HepG2 (cell line): ENCODE results near the gene NCOA6. TPM values are rescaled to one million over a fixed set of nuclear protein-coding genes. Genes with fewer than 3 reads are reported as not detected.

ENCODE experiments used
- AGO1 ChIP-seq: fragments of 200-400 bp; formaldehyde crosslinking; IDR thresholded peaks from 2 replicates; pipeline ENCODE4 v1.6.1; 2017; ENCODE audit warnings: mild to moderate bottlenecking, low read depth, low read length, moderate library complexity; ENCODE audit not compliant: poor library complexity, severe bottlenecking
- BORCS8-MEF2B ChIP-seq: sonication (generic); formaldehyde crosslinking; IDR thresholded peaks from 2 replicates; pipeline ENCODE4 v1.8.0; 2022; ENCODE audit warnings: mild to moderate bottlenecking, missing genetic modification reagents
- CHD4 ChIP-seq: fragments of 200-600 bp; sonication (generic); IDR thresholded peaks from 2 replicates; pipeline ENCODE4 v1.7.0; 2017; ENCODE audit warnings: mild to moderate bottlenecking, low read length, borderline replicate concordance
- CREM ChIP-seq, 2 experiments: sonication (generic) in 1 of 2; formaldehyde crosslinking in 1 of 2; IDR thresholded peaks; 2 replicates each; pipeline versions ENCODE4 v1.4.0 to v1.6.1; 2016 to 2020; ENCODE audit warnings: antibody characterized with exemption in 1 of 2, mild to moderate bottlenecking in 1 of 2, missing genetic modification reagents in 1 of 2
- MAZ ChIP-seq, 2 experiments: sonication (generic) in 1 of 2; formaldehyde crosslinking in 1 of 2; IDR thresholded peaks; 2 replicates each; pipeline versions ENCODE4 v1.5.0 to v1.6.1; 2012 to 2020; ENCODE audit warnings: low read depth in 2 of 2, mild to moderate bottlenecking in 2 of 2, borderline replicate concordance in 1 of 2, improper control_type of control experiment in 1 of 2, low read length in 1 of 2, missing genetic modification reagents in 1 of 2, moderate library complexity in 1 of 2
- MEIS2 ChIP-seq: sonication (generic); formaldehyde crosslinking; IDR thresholded peaks from 2 replicates; pipeline ENCODE4 v1.9.0; 2021; ENCODE audit warnings: mild to moderate bottlenecking, missing genetic modification reagents
- NCOR1 ChIP-seq: fragments of 200-600 bp; sonication (generic); IDR thresholded peaks from 2 replicates; pipeline ENCODE4 v1.7.0; 2017; ENCODE audit warnings: antibody characterized with exemption, low read length, borderline replicate concordance
- NFIC ChIP-seq: IDR thresholded peaks from 2 replicates; pipeline ENCODE4 v1.6.1; 2012; ENCODE audit warnings: mild to moderate bottlenecking, low read length, inconsistent platforms
- REL ChIP-seq: sonication (generic); formaldehyde crosslinking; conservative IDR thresholded peaks from 2 replicates; pipeline ENCODE4 v1.8.0; 2022; ENCODE audit warnings: mild to moderate bottlenecking, missing genetic modification reagents, moderate library complexity
- SIX4 ChIP-seq: sonication (generic); formaldehyde crosslinking; IDR thresholded peaks from 2 replicates; pipeline ENCODE4 v1.4.0; 2020; ENCODE audit warnings: missing genetic modification reagents
- SRF ChIP-seq: IDR thresholded peaks from 2 replicates; pipeline ENCODE4 v1.6.1; 2011; ENCODE audit warnings: mild to moderate bottlenecking, low read depth, low read length, moderate library complexity
- TBP ChIP-seq: sonication (generic); formaldehyde crosslinking; IDR thresholded peaks from 2 replicates; pipeline ENCODE4 v1.5.0; 2020; ENCODE audit warnings: missing genetic modification reagents
- ZNF382 ChIP-seq: sonication (generic); formaldehyde crosslinking; IDR thresholded peaks from 2 replicates; pipeline ENCODE4 v1.5.0; 2020; ENCODE audit warnings: missing genetic modification reagents, mild to moderate bottlenecking, borderline replicate concordance
- ZNF451 ChIP-seq: sonication (generic); formaldehyde crosslinking; IDR thresholded peaks from 2 replicates; pipeline ENCODE4 v1.5.0; 2020; ENCODE audit warnings: mild to moderate bottlenecking, missing genetic modification reagents
- ZNF816 ChIP-seq: sonication (generic); formaldehyde crosslinking; IDR thresholded peaks from 2 replicates; pipeline ENCODE4 v1.8.0; 2022; ENCODE audit warnings: missing genetic modification reagents, mild to moderate bottlenecking, borderline replicate concordance
- ZSCAN22 ChIP-seq: sonication (generic); formaldehyde crosslinking; IDR thresholded peaks from 2 replicates; pipeline ENCODE4 v1.4.0; 2020; ENCODE audit warnings: mild to moderate bottlenecking, missing genetic modification reagents
- polyA plus RNA-seq, 8 experiments: library from polyadenylated mRNA; depleted of rRNA in 3 of 8; stranded (reverse) in 7 of 8; unstranded in 1 of 8; fragments of >200 nt; fragmentation: Illumina TruSeq in 4 of 8; extraction: Trizol in 4 of 8; gene quantifications; 2 replicates each; pipeline versions ENCODE4 v1.2.1 to v1.2.3, GENCODE V29; 2011 to 2016; ENCODE audit warnings: low read depth in 4 of 8, missing spikeins in 1 of 8, mixed read lengths in 1 of 8; ENCODE audit not compliant: insufficient read depth in 1 of 8
- total RNA-seq, 5 experiments: library from RNA; depleted of rRNA; stranded (reverse); fragments of >200 nt; fragmentation: Illumina TruSeq; extraction: Trizol; gene quantifications; 2 replicates each; pipeline ENCODE4 v1.2.3, GENCODE V29; 2016; ENCODE audit warnings: low read depth in 1 of 5
- TF ChIP-seq, protein P1 (sequence below): sonication (generic); formaldehyde crosslinking; IDR thresholded peaks from 2 replicates; pipeline ENCODE4 v1.4.0; 2020; ENCODE audit warnings: missing genetic modification reagents, mild to moderate bottlenecking, borderline replicate concordance
- TF ChIP-seq, protein P2 (sequence below): sonication (generic); formaldehyde crosslinking; IDR thresholded peaks from 2 replicates; pipeline ENCODE4 v1.9.0; 2021; ENCODE audit warnings: missing genetic modification reagents, borderline replicate concordance
- TF ChIP-seq, protein P3 (sequence below): fragments of 450-650 bp; IDR thresholded peaks from 2 replicates; pipeline ENCODE4 v1.6.1; 2017
- TF ChIP-seq, protein P4 (sequence below): sonication (generic); formaldehyde crosslinking; IDR thresholded peaks from 2 replicates; pipeline ENCODE4 v1.5.0; 2020; ENCODE audit warnings: missing genetic modification reagents
- TF ChIP-seq, protein P5 (sequence below): sonication (generic); formaldehyde crosslinking; IDR thresholded peaks from 2 replicates; pipeline ENCODE4 v1.4.0; 2020; ENCODE audit warnings: missing genetic modification reagents, borderline replicate concordance

NCOA6 gene
- total and polyA plus RNA-seq, 2 of the 13 experiments (the other 11 are each of a cell fraction or from before 2014, with no cell fraction given), result 11.2 to 29.3 TPM

DNA sequence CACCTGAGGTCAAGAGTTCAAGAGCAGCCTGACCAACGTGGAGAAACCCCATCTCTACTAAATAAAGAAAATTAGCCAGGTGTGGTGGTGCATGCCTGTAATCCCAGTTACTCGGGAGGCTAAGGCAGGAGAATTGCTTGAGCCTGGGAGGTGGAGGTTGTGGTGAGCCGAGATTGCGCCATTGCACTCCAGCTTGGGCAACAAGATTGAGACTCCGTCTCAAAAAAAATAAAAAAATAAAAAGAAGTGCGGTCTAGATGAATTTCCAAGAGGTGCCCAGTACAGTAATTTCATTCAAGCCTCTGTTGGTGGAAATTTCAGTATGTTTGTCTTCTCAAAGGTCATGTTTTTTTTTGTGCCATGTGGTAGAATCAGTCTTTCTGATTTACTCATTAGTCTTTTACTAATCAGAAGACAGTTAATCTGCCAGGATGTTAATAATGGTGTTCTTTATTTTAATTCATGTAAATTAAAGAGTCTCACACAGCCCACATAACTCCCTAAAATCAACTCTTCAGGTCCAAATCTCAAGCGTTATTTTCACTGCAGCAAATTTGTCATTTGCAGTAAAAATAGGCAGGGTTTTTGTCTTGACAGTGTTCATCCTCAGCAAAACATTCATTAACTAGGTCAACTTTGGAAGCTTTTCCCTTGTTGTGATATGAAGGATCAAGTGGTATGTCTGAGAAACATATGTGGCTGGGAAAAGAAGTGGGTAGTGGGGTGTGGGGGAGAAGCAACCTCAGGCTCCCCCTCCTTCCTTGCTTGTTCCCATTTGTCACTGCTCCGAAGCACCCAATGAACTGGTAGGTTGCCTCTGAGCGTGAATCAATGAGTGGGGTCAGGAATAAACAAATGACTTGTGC is 108.0 kb downstream of the NCOA6 start (continued):
- TF ChIP-seq, protein P1, sequence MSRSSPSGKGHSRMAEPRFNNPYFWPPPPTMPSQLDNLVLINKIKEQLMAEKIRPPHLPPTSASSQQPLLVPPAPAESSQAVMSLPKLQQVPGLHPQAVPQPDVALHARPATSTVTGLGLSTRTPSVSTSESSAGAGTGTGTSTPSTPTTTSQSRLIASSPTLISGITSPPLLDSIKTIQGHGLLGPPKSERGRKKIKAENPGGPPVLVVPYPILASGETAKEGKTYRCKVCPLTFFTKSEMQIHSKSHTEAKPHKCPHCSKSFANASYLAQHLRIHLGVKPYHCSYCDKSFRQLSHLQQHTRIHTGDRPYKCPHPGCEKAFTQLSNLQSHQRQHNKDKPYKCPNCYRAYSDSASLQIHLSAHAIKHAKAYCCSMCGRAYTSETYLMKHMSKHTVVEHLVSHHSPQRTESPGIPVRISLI (CRISPR knock-in tag), result peak; percentile 93
- TF ChIP-seq NCOR1 (peak; percentile 70; the same call in 1 of the 2 replicates), SIX4 (CRISPR knock-in tag) (no peak), ZNF816 (no peak), MAZ (IDR thresholded peaks at IDR 0.05; ENCODE audit: borderline replicate concordance, low read depth, low read length) (no peak), MAZ (CRISPR knock-in tag; IDR thresholded peaks at IDR 0.05; ENCODE audit: low read depth) (no peak), AGO1 (no peak), ZSCAN22 (0 out of 2 replicates have a peak, but pooled peaks have one; percentile 49), BORCS8-MEF2B (0 out of 2 replicates have a peak, but pooled peaks have one; percentile 53), CHD4 (peak; percentile 93; the same call in 1 of the 2 replicates), ZNF451 (no peak), ZNF382 (CRISPR knock-in tag) (peak; percentile 80), SRF (no peak), TBP (CRISPR knock-in tag) (no peak), MEIS2 (CRISPR knock-in tag) (no peak), CREM (IDR thresholded peaks at IDR 0.05) (peak; percentile 60), CREM (CRISPR knock-in tag; IDR thresholded peaks at IDR 0.05) (no peak), NFIC (peak; percentile 30; the same call in 1 of the 2 replicates), REL (CRISPR knock-in tag) (no peak)
- TF ChIP-seq, protein P2, sequence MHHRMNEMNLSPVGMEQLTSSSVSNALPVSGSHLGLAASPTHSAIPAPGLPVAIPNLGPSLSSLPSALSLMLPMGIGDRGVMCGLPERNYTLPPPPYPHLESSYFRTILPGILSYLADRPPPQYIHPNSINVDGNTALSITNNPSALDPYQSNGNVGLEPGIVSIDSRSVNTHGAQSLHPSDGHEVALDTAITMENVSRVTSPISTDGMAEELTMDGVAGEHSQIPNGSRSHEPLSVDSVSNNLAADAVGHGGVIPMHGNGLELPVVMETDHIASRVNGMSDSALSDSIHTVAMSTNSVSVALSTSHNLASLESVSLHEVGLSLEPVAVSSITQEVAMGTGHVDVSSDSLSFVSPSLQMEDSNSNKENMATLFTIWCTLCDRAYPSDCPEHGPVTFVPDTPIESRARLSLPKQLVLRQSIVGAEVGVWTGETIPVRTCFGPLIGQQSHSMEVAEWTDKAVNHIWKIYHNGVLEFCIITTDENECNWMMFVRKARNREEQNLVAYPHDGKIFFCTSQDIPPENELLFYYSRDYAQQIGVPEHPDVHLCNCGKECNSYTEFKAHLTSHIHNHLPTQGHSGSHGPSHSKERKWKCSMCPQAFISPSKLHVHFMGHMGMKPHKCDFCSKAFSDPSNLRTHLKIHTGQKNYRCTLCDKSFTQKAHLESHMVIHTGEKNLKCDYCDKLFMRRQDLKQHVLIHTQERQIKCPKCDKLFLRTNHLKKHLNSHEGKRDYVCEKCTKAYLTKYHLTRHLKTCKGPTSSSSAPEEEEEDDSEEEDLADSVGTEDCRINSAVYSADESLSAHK (CRISPR knock-in tag), result no peak
- TF ChIP-seq, protein P3, sequence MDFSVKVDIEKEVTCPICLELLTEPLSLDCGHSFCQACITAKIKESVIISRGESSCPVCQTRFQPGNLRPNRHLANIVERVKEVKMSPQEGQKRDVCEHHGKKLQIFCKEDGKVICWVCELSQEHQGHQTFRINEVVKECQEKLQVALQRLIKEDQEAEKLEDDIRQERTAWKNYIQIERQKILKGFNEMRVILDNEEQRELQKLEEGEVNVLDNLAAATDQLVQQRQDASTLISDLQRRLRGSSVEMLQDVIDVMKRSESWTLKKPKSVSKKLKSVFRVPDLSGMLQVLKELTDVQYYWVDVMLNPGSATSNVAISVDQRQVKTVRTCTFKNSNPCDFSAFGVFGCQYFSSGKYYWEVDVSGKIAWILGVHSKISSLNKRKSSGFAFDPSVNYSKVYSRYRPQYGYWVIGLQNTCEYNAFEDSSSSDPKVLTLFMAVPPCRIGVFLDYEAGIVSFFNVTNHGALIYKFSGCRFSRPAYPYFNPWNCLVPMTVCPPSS, result no peak
- TF ChIP-seq, protein P4, sequence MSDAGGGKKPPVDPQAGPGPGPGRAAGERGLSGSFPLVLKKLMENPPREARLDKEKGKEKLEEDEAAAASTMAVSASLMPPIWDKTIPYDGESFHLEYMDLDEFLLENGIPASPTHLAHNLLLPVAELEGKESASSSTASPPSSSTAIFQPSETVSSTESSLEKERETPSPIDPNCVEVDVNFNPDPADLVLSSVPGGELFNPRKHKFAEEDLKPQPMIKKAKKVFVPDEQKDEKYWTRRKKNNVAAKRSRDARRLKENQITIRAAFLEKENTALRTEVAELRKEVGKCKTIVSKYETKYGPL (CRISPR knock-in tag), result no peak
- TF ChIP-seq, protein P5, sequence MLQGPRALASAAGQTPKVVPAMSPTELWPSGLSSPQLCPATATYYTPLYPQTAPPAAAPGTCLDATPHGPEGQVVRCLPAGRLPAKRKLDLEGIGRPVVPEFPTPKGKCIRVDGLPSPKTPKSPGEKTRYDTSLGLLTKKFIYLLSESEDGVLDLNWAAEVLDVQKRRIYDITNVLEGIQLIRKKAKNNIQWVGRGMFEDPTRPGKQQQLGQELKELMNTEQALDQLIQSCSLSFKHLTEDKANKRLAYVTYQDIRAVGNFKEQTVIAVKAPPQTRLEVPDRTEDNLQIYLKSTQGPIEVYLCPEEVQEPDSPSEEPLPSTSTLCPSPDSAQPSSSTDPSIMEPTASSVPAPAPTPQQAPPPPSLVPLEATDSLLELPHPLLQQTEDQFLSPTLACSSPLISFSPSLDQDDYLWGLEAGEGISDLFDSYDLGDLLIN, result no peak
